Erythroblast (primary cell): ENCODE results near the gene STK38.

Experiments
- GATA1 ChIP-seq: IDR thresholded peaks from 2 replicates; pipeline ENCODE4 v1.6.1; 2011; ENCODE audit warnings: low read depth, mild to moderate bottlenecking, control low read depth, low read length, moderate library complexity
- POLR2A ChIP-seq: IDR thresholded peaks from 2 replicates; pipeline ENCODE4 v1.6.1; 2011; ENCODE audit warnings: mild to moderate bottlenecking, low read length

- no peak for TF ChIP-seq POLR2A
- TF ChIP-seq GATA1: no peak
Observed at GRCh38 chr6:36570264-36570663, 23.0 kb upstream of the STK38 start.
